ENCODE measurements around the gene ATG4A.

Gene ATG4A, protein sequence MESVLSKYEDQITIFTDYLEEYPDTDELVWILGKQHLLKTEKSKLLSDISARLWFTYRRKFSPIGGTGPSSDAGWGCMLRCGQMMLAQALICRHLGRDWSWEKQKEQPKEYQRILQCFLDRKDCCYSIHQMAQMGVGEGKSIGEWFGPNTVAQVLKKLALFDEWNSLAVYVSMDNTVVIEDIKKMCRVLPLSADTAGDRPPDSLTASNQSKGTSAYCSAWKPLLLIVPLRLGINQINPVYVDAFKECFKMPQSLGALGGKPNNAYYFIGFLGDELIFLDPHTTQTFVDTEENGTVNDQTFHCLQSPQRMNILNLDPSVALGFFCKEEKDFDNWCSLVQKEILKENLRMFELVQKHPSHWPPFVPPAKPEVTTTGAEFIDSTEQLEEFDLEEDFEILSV

GRCh38 chrX:108091264-108091877 is at the start of gene ATG4A, which contains the start of gene PSMD10:
TSS of gene ATG4A (plus strand) at chrX:108091778. CDS start at chrX:108091827, 49 bp downstream.
TSS of gene PSMD10 (minus strand) at chrX:108091542. CDS start at chrX:108091520, 22 bp downstream.
- DNase-seq (ENCODE audit: low spot score), result peak; percentile 96

DNA sequence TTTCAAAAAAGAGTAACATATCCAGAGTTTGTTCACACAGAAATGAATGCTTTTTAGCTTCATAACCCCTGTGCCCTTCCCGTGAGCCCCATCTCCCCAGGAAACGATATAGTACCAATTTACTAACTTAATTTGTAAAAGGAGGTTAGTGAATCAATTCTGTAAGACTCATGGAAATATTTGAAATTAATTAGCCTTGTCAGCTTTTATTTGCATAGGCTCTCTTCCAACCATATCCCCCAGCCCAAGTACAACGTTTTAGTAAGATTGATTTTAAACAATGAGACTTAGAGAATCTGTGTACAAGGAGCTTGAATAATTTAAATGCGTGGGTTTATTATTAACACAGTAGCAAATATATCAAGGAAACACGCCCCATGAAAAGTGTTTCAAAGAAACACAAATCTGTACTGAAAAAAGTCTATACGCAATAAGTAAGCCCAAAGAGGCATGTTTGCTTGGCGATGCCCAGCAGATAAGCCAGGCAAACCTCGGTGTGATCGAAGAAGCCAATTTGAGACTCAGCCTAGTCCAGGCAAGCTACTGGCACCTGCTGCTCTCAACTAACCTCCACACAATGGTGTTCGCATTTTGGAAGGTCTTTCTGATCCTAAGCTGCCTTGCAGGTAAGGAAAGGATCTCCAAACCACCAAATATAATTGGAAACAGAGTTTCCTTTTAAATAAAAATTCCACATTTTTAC is 46.9 kb upstream of the ATG4A start, which contains the start of gene VSIG1:
TSS of gene VSIG1 (plus strand) at position 512 of the 703 bp plus-strand sequence. CDS start at position 578, 66 bp downstream.
- DNase-seq (ENCODE audit: low spot score), result no peak

- DNase-seq (ENCODE audit: low spot score), result no peak
These were observed 41.9 kb upstream of the ATG4A start for GRCh38 chrX:108049649-108050048.

GRCh38 chrX:108053218-108053617 is 38.4 kb upstream of the ATG4A start:
- DNase-seq (ENCODE audit: low spot score), result no peak

DNA sequence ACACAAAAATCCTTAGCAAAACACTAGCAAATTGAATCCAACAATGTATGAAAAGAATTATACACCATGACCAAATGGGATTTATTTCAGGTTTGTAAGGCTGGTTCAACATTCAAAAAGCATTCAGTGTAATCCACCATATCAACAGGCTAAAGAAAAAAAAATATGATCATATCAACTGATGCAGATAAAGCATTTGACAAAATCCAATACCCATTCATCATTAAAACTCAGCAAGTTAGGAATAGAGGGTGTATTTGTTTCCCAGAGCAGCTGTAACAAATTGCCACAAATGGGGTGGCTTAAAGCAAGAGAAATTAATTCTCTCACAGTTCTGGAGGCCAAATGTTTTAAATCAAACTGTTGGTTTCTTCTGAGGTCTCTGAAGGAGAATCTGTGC is 36.0 kb upstream of the ATG4A start:
- DNase-seq (ENCODE audit: low spot score), result no peak

DNA sequence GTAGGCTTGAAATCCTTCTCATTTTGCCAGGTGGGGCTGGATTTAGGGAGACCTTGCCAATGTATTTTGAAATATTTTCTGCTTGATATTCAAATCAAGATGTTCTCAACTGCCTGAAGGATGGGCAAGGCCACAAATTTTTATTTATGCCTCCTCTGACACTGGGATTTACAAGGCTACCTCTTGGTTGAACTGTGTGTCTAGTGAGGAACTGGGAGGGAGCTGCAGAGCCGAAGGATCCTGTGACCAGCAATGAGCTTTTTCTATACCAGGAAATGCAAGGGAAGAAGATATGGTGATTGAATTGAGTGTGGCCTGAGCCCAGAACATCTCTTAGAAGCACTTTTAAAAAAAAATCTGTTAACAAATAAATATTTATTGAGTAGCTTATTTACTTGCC is 31.8 kb upstream of the ATG4A start:
- DNase-seq (ENCODE audit: low spot score), result no peak

GRCh38 chrX:108064001-108064400 is 27.6 kb upstream of the ATG4A start:
- no peak for DNase-seq (ENCODE audit: low spot score)

DNA sequence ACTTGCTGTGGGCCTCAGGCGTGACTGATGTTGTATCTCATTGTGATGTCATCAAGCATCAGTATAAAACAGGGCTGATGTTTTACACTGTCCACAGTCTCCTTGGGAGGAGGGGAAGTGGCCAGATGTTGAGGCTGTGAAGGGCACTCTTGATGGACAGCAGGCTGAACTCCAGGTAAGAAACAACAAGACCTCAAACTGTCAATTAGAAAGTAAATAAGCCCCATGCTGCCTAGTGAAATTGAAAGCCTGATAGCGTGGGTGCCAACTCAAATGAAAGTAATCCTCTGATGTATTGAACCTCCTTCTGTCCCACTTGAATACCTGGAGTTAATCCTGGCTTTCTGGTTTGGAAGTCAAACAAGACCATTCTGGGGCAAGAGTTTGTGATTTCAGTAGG is 27.0 kb upstream of the ATG4A start:
- DNase-seq (ENCODE audit: low spot score), result no peak

GRCh38 chrX:108068121-108068520 is 23.5 kb upstream of the ATG4A start:
- DNase-seq (ENCODE audit: low spot score), result no peak

- no peak for DNase-seq (ENCODE audit: low spot score)
These were observed 20.7 kb upstream of the ATG4A start for GRCh38 chrX:108070891-108071290.

DNA sequence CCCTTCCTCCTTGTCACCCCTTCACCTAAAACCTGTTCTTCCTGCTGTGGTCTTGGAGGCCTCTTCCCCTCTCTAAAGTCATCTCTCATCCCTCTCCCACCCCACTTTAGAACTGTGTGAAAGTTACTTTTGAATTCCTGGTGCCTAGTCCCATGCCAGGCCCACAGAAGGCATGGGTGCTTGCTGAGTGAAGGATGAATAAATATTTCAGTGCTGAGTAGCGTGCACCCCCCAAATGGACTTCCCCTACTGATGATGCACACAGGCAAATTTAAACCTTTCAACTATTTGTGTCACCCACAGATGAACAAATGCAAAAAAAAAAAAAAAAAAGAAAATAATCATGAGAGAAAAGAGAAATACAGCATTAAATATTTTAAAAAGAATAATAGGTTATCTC is 20.0 kb upstream of the ATG4A start:
- DNase-seq (ENCODE audit: low spot score), result no peak

DNA sequence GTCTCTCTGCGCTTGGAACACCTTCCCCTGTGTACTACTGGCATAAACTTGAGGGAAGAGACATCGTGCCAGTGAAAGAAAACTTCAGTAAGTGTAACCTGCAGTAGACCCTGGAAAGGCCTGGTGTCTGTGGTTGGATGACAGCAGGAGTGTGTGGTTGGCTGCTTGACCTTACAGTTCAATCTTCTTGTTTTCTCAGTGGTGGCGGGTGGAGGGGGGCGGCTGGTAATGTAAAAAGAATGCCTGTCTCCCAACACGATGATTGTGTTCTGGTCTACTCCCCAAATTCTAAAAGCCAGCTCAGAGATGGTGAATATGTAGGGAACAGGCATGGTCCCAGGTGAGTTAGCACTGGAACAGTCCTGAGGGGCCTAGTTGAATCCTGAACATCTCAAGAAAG is 18.8 kb upstream of the ATG4A start:
- no peak for DNase-seq (ENCODE audit: low spot score)

GRCh38 chrX:108081110-108081509 is 10.5 kb upstream of the ATG4A start:
- DNase-seq (ENCODE audit: low spot score), result no peak

DNA sequence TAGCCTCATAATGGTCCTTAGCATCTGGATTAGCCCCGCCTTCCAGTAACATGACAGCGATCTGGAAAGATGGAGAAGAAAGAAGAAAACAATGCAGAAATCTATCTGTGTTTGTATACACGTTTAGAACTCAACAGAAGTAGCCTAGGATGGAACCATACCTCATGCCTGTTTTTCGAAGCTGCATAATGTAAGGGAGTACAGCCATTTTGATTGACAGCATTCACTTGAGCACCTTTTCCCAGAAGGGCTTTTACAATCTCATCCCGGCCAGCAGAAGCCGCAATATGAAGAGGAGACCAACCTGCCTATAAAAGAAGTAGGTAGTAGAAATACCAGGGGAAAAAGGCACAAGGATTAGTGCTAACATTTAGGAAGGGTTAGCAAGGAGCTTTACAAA is 3.8 kb upstream of the ATG4A start:
- no peak for DNase-seq (ENCODE audit: low spot score)

DNA sequence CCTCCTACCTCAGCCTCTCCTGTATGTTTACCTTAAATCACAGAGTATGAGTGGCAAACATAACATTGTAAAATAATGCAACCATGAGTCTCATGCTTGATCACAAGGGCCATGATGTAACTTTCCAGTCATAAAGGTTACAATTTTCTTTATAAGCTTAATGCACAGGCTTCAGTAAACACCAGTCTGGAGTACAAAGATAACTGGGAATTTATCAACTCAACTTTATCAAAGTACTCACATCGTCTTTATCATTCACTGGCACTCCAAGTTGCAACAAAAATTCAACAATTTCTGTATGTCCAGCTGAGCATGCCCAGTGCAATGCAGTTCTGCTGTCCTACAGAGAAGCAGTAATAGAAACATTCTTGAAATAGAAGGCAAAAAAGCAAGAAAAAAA is 3.1 kb upstream of the ATG4A start:
- DNase-seq (ENCODE audit: low spot score), result no peak

DNA sequence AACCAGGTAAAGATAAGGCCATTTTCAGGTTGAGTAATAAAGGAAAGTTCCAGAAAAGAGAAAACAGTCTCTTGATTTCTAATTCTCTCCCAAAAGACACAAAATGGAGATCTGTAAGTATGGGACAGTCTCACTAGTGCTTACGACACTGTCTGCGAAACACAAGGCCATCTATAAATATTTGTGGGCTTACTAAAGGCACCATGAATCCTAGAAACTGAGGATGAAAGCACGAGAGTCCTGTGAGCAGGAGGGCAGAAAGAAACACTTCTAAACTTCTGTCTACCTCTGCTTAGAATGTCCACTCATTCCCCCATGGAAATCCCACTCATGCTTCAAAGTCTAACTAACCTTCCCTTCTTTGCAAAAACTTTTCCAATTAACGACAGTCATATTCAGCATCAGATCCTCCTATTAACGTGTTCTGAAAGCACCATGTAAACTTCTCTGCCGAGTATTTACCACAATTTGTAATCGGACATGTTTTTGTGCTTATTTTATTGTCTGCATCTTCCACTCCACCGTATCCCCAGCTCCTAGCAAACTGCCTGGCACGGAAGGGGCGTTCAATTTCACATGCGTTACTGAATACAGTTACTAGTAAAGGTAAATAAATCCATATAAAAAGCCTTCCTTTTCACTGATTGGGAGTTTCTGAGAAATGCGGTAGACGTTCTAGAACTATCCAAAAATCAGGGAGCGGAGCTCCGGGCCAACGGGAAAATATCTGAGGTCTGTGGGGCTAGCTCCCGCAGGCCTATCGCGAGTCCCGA is 901 bp upstream of the ATG4A start:
- DNase-seq (ENCODE audit: low spot score), result no peak

- DNase-seq (ENCODE audit: low spot score), result no peak
These were observed 307 bp downstream of the ATG4A start for GRCh38 chrX:108091878-108092291.

DNA sequence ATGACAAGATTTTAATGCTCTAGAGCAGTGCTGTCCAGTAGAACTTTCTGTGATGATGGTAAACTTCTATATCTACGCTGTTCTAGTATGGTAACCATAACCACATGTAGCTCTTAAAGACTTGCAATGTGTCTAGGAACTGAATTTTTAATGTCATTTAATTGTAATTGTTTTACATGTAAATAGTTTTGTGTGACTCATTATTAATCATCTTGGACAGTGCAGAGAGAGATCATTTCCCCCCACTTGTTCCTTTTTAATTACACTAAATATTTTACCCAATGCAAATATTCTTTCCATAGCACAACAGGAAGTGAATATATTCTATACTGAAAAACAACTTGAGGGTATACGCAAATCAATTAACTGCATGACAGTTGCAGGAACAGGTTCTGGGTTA is 5.8 kb downstream of the ATG4A start:
- DNase-seq (ENCODE audit: low spot score), result no peak

GRCh38 chrX:108105473-108105872 is 13.9 kb downstream of the ATG4A start:
- DNase-seq (ENCODE audit: low spot score), result no peak

GRCh38 chrX:108114541-108114940 is 23.0 kb downstream of the ATG4A start:
- DNase-seq (ENCODE audit: low spot score), result no peak

GRCh38 chrX:108117988-108118387 is 26.4 kb downstream of the ATG4A start:
- no peak for DNase-seq (ENCODE audit: low spot score)

GRCh38 chrX:108121291-108121690 is 29.7 kb downstream of the ATG4A start:
- DNase-seq (ENCODE audit: low spot score), result no peak
